Endothelial cell of umbilical vein (primary cell): ENCODE results near the gene NMT2. TPM values are rescaled to one million over a fixed set of nuclear protein-coding genes. Genes with fewer than 3 reads are reported as not detected.

Experiments used
- BruUV-seq: library from RNA; stranded (reverse); fragments of 400-500 nt; replicated peaks from 2 replicates; lab custom pipeline; 2021; lab: Mats Ljungman, UMichigan
- CTCF ChIA-PET: fragments of 300-600, 350-600 bp; sonication (Branson Sonifier 250); formaldehyde crosslinking; loops from one replicate; lab custom pipeline; 2021; ENCODE audit warnings: antibody characterized with exemption, inconsistent platforms; lab: Charles Lee
- POLR2A ChIA-PET: fragments of 300-600, 350-600 bp; sonication (Branson Sonifier 250); formaldehyde crosslinking; loops from one replicate; lab custom pipeline; 2021; ENCODE audit warnings: antibody characterized with exemption, inconsistent platforms; lab: Charles Lee
- DNase-seq: peaks from one replicate; pipeline ENCODE4 v3.0.0-alpha.2; 2011; ENCODE audit warnings: low read depth, low spot score
- FAIRE-seq: peaks from 2 replicates; lab custom pipeline; 2011; peaks lifted over from hg19 to GRCh38; lab: Jason Lieb, UNC
- H2AFZ ChIP-seq: 2 replicates; pipeline ENCODE4 v1.6.0; 2012; ENCODE audit warnings: low read depth, low read length, control low read depth, inconsistent platforms
- H3K27ac ChIP-seq: 2 replicates; pipeline ENCODE4 v1.5.1; 2011; ENCODE audit warnings: low read depth, mild to moderate bottlenecking, control low read depth, low read length, moderate library complexity; ENCODE audit not compliant: insufficient read depth
- H3K27me3 ChIP-seq, 2 experiments: 2 replicates each; pipeline versions ENCODE4 v1.6.0 to v1.6.1; 2011; ENCODE audit warnings: low read length in 2 of 2, mixed read lengths in 1 of 2; ENCODE audit not compliant: control insufficient read depth in 2 of 2, insufficient read depth in 2 of 2
- H3K36me3 ChIP-seq, 2 experiments: 2 replicates in 1 of 2; 3 replicates in 1 of 2; pipeline ENCODE4 v1.5.1; 2011; ENCODE audit warnings: low read length in 2 of 2, mild to moderate bottlenecking in 1 of 2, moderate library complexity in 1 of 2; ENCODE audit not compliant: control insufficient read depth in 2 of 2, insufficient read depth in 2 of 2; ENCODE audit errors: extremely low read depth in 1 of 2
- H3K4me1 ChIP-seq: 3 replicates; pipeline ENCODE4 v1.5.1; 2011; ENCODE audit warnings: mild to moderate bottlenecking, low read length; ENCODE audit not compliant: control insufficient read depth, insufficient read depth; ENCODE audit errors: extremely low read depth
- H3K4me2 ChIP-seq: 2 replicates; pipeline ENCODE4 v1.6.1; 2011; ENCODE audit warnings: low read length, control low read depth, mixed read lengths; ENCODE audit not compliant: insufficient read depth
- H3K4me3 ChIP-seq, 3 experiments: fragments of 200-600 bp in 1 of 3; sonication (generic), shearing (Covaris generic) in 1 of 3; replicated peaks in 1 of 3; 2 replicates each; pipeline ENCODE4 v1.5.1; 2011 to 2016; ENCODE audit warnings: control low read depth in 3 of 3, low read length in 3 of 3, mild to moderate bottlenecking in 2 of 3, inconsistent platforms in 1 of 3, low read depth in 1 of 3, moderate library complexity in 1 of 3; ENCODE audit not compliant: insufficient read depth in 1 of 3
- H3K79me2 ChIP-seq: 2 replicates; pipeline ENCODE4 v1.6.0; 2012; ENCODE audit warnings: low read length, inconsistent platforms; ENCODE audit not compliant: control insufficient read depth, insufficient read depth
- H3K9ac ChIP-seq: replicated peaks from 2 replicates; pipeline ENCODE3; 2011; ENCODE audit warnings: low read length, control low read depth; ENCODE audit not compliant: insufficient read depth; ENCODE audit errors: extremely low read depth
- H3K9me1 ChIP-seq: replicated peaks from 3 replicates; pipeline ENCODE4 v1.6.0; 2011; ENCODE audit warnings: mild to moderate bottlenecking, low read length; ENCODE audit not compliant: control insufficient read depth, insufficient read depth; ENCODE audit errors: extremely low read depth
- H3K9me3 ChIP-seq: replicated peaks from 2 replicates; pipeline ENCODE4 v1.5.1; 2012; ENCODE audit warnings: low read length, inconsistent platforms; ENCODE audit not compliant: control insufficient read depth, insufficient read depth
- H4K20me1 ChIP-seq: replicated peaks from 2 replicates; pipeline ENCODE3; 2011; ENCODE audit warnings: mild to moderate bottlenecking, low read length; ENCODE audit not compliant: control insufficient read depth, insufficient read depth; ENCODE audit errors: extremely low read depth
- EZH2 ChIP-seq: IDR thresholded peaks from 2 replicates; pipeline ENCODE4 v1.6.1; 2012; ENCODE audit warnings: borderline replicate concordance, low read depth, mild to moderate bottlenecking, moderate library complexity, low read length, inconsistent platforms; ENCODE audit not compliant: severe bottlenecking
- FOS ChIP-seq: IDR thresholded peaks from 2 replicates; pipeline ENCODE4 v1.6.1; 2011; ENCODE audit warnings: mild to moderate bottlenecking, low read length, moderate library complexity, borderline replicate concordance; ENCODE audit not compliant: insufficient read depth
- GATA2 ChIP-seq: IDR thresholded peaks from 2 replicates; pipeline ENCODE4 v1.7.0; 2011; ENCODE audit warnings: low read depth, mild to moderate bottlenecking, moderate library complexity, mixed read lengths, low read length; ENCODE audit not compliant: insufficient read length, insufficient read depth
- JUN ChIP-seq: IDR thresholded peaks from 2 replicates; pipeline ENCODE4 v1.6.1; 2011; ENCODE audit warnings: borderline replicate concordance, low read depth; ENCODE audit not compliant: insufficient read length, insufficient read depth
- MYC ChIP-seq: IDR thresholded peaks from one replicate; pipeline ENCODE4 v1.6.1; 2011; ENCODE audit warnings: mild to moderate bottlenecking, low read depth, low read length
- POLR2A ChIP-seq: IDR thresholded peaks from 2 replicates; pipeline ENCODE4 v1.6.1; 2012; ENCODE audit warnings: low read depth, mild to moderate bottlenecking, control low read depth, low read length
- POLR2AphosphoS5 ChIP-seq: IDR thresholded peaks from 2 replicates; pipeline ENCODE4 v1.6.1; 2012; ENCODE audit warnings: low read depth, mild to moderate bottlenecking, control low read depth, low read length, moderate library complexity; ENCODE audit not compliant: insufficient read depth
- dilution Hi-C: fragments of 300-500 bp; cut with MboI; formaldehyde crosslinking; loops from one replicate; pipeline ENCODE4 v1.15.0; 2019; ENCODE audit warnings: low sequenced_read_pairs; ENCODE audit not compliant: extremely low pct_ligation_motif_present
- intact Hi-C: fragments of 100-400 bp; cut with micrococcal nuclease; formaldehyde crosslinking; loops from one replicate; pipeline ENCODE4 v1.10.0; 2022
- polyA plus RNA-seq, 4 experiments: library from polyadenylated mRNA; depleted of rRNA in 3 of 4; stranded (reverse) in 3 of 4; unstranded in 1 of 4; fragments of >200 nt; gene quantifications; 2 replicates each; pipeline versions ENCODE4 v1.2.1 to v1.2.3, GENCODE V29; 2011 to 2012; ENCODE audit warnings: missing spikeins in 1 of 4
- total RNA-seq: library from RNA; stranded (reverse); gene quantifications from 2 replicates; pipeline ENCODE4 v1.2.3, GENCODE V29; 2021
- TF ChIP-seq, protein P1 (sequence below), 2 donors: IDR thresholded peaks; 1 replicate in 1 of 2; 2 replicates in 1 of 2; pipeline ENCODE4 v1.5.1; 2011; ENCODE audit warnings: low read length in 2 of 2, mild to moderate bottlenecking in 2 of 2, moderate library complexity in 2 of 2, control low read depth in 1 of 2, inconsistent platforms in 1 of 2, low read depth in 1 of 2; ENCODE audit not compliant: insufficient read depth in 1 of 2; ENCODE audit errors: extremely low read depth in 1 of 2
- TF ChIP-seq, protein P2 (sequence below): IDR thresholded peaks from 2 replicates; pipeline ENCODE4 v1.6.1; 2011; ENCODE audit not compliant: insufficient read depth, insufficient read length

The NMT2 gene
- total and polyA plus RNA-seq, 2 donors (not counting 3 experiments of a cell fraction or from before 2014, with no cell fraction given), result 39.0 to 109 TPM

DNA sequence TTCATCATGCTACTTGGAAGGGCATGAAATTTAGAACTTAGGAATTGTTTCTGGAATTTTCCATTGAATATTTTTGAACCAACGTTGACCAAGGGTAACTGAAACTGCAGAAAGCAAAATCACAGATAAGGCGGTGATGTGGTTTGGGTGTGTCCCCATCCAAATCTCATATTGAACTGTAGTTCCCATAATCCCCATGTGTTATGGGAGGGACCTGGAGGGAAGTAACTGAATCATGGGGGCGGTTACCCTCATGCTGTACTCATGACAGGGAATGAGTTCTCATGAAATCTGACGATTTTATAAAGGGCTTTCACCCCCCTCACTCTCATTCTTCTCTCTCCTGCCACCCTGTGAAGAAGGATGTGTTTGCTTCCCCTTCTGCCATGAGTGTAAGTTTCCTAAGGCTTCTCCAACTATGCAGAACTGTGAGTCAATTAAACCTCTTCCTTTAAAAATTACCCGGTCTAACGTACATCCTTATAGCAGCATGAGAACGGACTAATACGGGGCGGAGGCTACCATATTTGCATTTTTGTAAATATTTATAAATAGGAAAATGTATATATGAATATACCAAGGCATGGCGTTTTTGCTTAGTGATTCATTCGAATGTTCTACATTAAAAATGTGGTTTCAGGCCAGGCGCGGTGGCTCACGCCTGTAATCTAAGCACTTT, 12.4 kb downstream of the NMT2 start:
- TF ChIP-seq POLR2AphosphoS5 (no peak), JUN (no peak), FOS (no peak), EZH2 (no peak), POLR2A (no peak), MYC (no peak), GATA2 (no peak)
- TF ChIP-seq, protein P1, sequence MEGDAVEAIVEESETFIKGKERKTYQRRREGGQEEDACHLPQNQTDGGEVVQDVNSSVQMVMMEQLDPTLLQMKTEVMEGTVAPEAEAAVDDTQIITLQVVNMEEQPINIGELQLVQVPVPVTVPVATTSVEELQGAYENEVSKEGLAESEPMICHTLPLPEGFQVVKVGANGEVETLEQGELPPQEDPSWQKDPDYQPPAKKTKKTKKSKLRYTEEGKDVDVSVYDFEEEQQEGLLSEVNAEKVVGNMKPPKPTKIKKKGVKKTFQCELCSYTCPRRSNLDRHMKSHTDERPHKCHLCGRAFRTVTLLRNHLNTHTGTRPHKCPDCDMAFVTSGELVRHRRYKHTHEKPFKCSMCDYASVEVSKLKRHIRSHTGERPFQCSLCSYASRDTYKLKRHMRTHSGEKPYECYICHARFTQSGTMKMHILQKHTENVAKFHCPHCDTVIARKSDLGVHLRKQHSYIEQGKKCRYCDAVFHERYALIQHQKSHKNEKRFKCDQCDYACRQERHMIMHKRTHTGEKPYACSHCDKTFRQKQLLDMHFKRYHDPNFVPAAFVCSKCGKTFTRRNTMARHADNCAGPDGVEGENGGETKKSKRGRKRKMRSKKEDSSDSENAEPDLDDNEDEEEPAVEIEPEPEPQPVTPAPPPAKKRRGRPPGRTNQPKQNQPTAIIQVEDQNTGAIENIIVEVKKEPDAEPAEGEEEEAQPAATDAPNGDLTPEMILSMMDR (IDR thresholded peaks at IDR 0.05; ENCODE audit: extremely low read depth in 1 of 2, insufficient read depth in 1 of 2, low read depth in 1 of 2, low read length in 2 of 2), result no peak
- TF ChIP-seq, protein P2, sequence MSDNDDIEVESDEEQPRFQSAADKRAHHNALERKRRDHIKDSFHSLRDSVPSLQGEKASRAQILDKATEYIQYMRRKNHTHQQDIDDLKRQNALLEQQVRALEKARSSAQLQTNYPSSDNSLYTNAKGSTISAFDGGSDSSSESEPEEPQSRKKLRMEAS, result no peak
- Histone ChIP-seq H3K9ac (no peak overlapping the region), H3K4me1 (peaks cover 15% of the 10 kb centered on the region), H4K20me1 (peaks cover 13% of the 10 kb centered on the region), H3K9me1 (no peaks in the 10 kb centered on the region), H2AFZ (no peak overlapping the region), H3K4me3 (no peak overlapping the region), H3K27ac (no peak overlapping the region), H3K79me2 (peaks cover 89% of the 10 kb centered on the region), H3K9me3 (no peaks in the 10 kb centered on the region), H3K4me2 (no peak overlapping the region), H3K27me3 (no peaks in the 10 kb centered on the region), H3K36me3 (peaks cover 0 to 3% of the 10 kb centered on the region in 2 experiments)
- dilution Hi-C loops (no loop called here), intact Hi-C loops (no loop called here)
- no peak for FAIRE-seq
- POLR2A ChIA-PET, result no interaction called here
- no peak for DNase-seq
- no TSS peak for BruUV-seq
- CTCF ChIA-PET, result no interaction called here
